Nephron progenitor cell (in vitro differentiated cells): ENCODE data around the gene VCP.

ENCODE experiments used
- DNase-seq: peaks from one replicate; pipeline ENCODE4 v3.0.0; 2021
- H3K27ac Mint-ChIP-seq: 2 replicates; pipeline ENCODE4 v1.8.0; 2021; ENCODE audit warnings: mild to moderate bottlenecking, moderate library complexity, mixed read lengths
- H3K27me3 Mint-ChIP-seq: 2 replicates; pipeline ENCODE4 v1.8.0; 2021; ENCODE audit warnings: mild to moderate bottlenecking, low read depth, mixed read lengths; ENCODE audit not compliant: poor library complexity
- H3K36me3 Mint-ChIP-seq: 2 replicates; pipeline ENCODE4 v1.8.0; 2021; ENCODE audit warnings: low read depth, mixed read lengths
- H3K4me1 Mint-ChIP-seq: 2 replicates; pipeline ENCODE4 v1.8.0; 2021; ENCODE audit warnings: mixed read lengths
- H3K4me3 Mint-ChIP-seq: 2 replicates; pipeline ENCODE4 v1.8.0; 2021; ENCODE audit warnings: mild to moderate bottlenecking, moderate library complexity, mixed read lengths
- H3K9me3 Mint-ChIP-seq: 2 replicates; pipeline ENCODE4 v1.8.0; 2021; ENCODE audit warnings: mild to moderate bottlenecking, moderate library complexity, mixed read lengths
- TF ChIP-seq, protein P1 (sequence below): fragments of 200-600 bp; sonication (generic); IDR thresholded peaks from 2 replicates; pipeline ENCODE4 v1.5.0; 2021; ENCODE audit warnings: antibody characterized with exemption

The VCP gene

DNA sequence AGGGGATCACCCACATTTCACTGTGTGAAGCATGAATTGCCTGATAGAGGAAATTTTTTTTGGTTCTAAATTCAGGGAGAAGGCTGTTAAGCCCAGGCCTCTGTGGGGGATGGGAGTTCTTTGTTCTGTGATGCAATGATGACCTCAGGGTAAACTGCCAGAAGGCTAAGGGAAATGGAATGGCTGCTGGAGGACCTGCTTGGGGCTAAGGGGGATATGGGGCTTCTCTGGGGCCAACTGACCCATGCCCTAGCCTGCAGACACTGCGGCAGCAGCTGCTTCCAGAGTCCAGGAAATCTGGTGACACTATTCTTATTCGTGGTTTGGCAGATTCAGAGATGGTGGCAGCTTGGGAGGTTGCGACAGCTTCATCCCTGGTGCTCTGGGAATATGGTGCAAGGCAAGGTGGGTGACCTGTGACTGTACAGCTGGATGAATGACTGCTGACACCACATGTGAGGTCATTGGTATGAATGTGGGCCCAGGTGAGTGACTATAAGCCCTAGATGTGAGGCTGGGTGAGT lies 30.3 kb downstream of the VCP start:
- TF ChIP-seq, protein P1, sequence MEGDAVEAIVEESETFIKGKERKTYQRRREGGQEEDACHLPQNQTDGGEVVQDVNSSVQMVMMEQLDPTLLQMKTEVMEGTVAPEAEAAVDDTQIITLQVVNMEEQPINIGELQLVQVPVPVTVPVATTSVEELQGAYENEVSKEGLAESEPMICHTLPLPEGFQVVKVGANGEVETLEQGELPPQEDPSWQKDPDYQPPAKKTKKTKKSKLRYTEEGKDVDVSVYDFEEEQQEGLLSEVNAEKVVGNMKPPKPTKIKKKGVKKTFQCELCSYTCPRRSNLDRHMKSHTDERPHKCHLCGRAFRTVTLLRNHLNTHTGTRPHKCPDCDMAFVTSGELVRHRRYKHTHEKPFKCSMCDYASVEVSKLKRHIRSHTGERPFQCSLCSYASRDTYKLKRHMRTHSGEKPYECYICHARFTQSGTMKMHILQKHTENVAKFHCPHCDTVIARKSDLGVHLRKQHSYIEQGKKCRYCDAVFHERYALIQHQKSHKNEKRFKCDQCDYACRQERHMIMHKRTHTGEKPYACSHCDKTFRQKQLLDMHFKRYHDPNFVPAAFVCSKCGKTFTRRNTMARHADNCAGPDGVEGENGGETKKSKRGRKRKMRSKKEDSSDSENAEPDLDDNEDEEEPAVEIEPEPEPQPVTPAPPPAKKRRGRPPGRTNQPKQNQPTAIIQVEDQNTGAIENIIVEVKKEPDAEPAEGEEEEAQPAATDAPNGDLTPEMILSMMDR, result no peak
- Mint-ChIP-seq H3K4me3 (no peak overlapping the region), H3K36me3 (peaks cover 42% of the 10 kb centered on the region), H3K27ac (peak overlapping the region; percentile 31), H3K9me3 (no peaks in the 10 kb centered on the region), H3K27me3 (no peaks in the 10 kb centered on the region), H3K4me1 (no peaks in the 10 kb centered on the region)
- DNase-seq, result no peak

DNA sequence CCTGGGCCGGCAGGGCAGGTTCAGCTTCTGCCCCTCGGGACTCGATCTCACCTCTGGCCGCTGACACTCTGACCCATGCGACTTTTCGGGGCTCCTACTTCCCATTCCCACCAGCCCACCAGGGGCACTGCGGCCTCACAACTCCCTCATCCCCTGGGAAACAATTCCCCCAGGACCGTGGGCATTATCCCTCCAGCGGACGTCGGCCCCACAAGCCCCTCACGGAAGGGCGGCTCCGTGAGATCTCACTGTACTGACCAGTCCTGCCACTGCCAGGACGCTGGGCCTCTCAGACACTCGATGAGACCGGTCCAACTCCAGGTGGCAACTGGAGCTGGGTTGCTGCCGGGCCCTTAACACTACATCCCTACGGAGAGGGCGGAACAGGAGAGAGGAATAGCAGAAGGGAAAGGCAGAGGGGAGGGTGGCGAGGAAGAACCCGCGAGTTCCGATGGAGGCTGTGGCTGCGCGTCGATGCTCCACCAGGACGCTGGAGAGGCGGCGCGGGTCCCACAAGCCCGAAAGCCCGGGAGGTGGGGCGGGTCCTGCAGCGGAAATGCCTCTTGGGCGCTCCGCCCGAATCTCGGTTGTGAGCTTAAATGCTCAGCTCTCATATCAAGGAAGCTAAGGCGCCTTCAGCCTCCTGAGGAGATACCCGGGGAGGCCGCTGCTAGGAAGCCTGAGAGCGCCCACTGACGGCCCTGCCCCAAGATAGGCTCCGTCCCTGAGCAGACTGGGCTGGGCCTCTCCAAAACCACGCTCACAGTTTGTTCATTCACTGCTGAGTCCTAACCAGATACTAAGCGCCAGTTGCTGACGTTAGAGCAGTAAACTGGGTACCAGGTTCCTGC lies 36.3 kb downstream of the VCP start:
- Mint-ChIP-seq H3K4me3 (no peak overlapping the region), H3K4me1 (no peaks in the 10 kb centered on the region), H3K9me3 (no peaks in the 10 kb centered on the region), H3K36me3 (peaks cover 46% of the 10 kb centered on the region), H3K27ac (no peak overlapping the region), H3K27me3 (peaks cover 5% of the 10 kb centered on the region)
- no peak for DNase-seq
- TF ChIP-seq, protein P1, result no peak

DNA sequence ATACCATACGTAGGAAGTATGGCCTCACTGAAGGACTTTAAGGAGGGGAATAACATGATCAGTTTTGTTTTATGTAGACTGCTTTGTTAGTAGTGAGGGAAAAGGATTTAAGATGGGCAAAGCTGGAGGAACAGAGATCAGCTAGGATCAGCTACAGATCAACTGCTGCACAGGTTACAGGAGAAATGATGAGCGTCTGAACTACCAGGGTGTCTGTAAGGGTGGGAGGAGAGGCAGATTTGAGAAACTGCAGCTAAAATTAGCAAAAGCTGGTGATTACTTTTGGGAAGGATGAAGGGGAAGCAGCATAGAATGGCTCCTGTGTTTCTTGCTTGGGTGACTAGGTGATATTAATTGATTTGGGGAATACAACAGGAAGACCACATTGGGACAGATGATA lies 39.3 kb downstream of the VCP start:
- no peak for DNase-seq
- H3K9me3 Mint-ChIP-seq, result peaks cover 9% of the 10 kb centered on the region
- H3K27me3 Mint-ChIP-seq, result peaks cover 5% of the 10 kb centered on the region
- no peak overlapping the region for H3K27ac Mint-ChIP-seq
- no peak overlapping the region for H3K4me3 Mint-ChIP-seq
- TF ChIP-seq, protein P1, result no peak
- peaks cover 10% of the 10 kb centered on the region for H3K4me1 Mint-ChIP-seq
- peaks cover 51% of the 10 kb centered on the region for H3K36me3 Mint-ChIP-seq

DNA sequence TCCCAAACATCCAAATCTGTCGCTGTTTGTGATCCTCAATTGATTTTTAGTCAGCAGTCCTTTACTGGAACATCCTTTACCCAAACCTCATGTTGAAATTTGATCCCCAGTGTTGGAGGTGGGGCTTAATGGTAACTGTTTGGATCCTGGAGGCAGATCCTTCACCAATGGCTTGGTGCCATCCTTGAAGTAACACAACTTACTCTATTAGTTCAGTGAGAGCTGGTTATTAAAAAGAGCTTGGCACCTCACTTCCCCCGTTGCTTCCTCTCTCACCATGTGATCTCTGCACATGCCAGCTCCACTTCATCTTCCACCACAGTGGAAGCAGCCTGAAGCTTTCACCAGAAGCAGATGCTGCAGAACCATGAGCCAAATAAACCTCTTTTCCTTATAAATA lies 42.6 kb downstream of the VCP start:
- Mint-ChIP-seq H3K4me3 (no peak overlapping the region), H3K27ac (no peak overlapping the region), H3K9me3 (peaks cover 14% of the 10 kb centered on the region), H3K27me3 (no peaks in the 10 kb centered on the region), H3K36me3 (peaks cover 38% of the 10 kb centered on the region), H3K4me1 (peaks cover 38% of the 10 kb centered on the region)
- no peak for DNase-seq
- TF ChIP-seq, protein P1, result no peak

DNA sequence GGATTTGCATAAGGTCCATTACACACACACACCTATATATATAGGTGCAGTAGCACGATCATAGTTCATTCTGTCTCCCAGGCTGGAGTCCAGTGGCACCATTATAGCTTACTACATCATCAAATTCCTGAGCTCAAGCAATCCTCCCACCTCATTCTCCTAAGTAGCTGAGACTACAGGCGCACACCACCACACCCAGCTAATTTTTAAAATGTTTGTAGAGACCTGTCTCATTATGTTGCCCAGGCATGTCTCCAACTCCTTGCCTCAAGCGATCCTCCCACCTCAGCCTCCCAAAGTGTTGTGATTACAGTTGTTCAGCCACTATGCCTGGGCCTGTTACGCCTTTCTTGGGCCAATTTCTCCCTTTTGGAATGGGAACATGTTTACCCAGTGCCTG lies 43.2 kb downstream of the VCP start:
- peaks cover 38% of the 10 kb centered on the region for H3K4me1 Mint-ChIP-seq
- DNase-seq, result no peak
- H3K36me3 Mint-ChIP-seq, result peaks cover 44% of the 10 kb centered on the region
- no peak overlapping the region for H3K4me3 Mint-ChIP-seq
- H3K27me3 Mint-ChIP-seq, result no peaks in the 10 kb centered on the region
- peaks cover 17% of the 10 kb centered on the region for H3K9me3 Mint-ChIP-seq
- H3K27ac Mint-ChIP-seq, result no peak overlapping the region
- TF ChIP-seq, protein P1, result no peak

DNA sequence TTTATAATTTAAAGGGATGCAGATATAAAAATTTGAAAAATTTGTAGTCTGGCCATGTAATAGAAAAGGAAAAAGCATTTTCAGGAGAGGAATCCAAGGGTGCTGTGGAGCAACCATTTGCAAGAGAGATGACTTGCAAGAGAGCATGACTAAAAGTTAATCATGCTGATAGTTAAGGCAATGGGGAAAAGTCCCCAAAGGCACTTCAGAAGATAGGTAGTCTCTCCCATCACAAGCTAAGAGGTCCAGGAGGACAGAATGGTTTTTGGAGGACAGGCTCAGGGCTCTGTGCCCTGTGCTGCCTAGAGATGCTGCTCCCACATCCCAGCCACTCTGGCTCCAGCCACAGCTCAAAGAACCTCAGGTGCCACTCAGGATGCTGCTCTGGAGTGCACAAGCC lies 44.1 kb downstream of the VCP start:
- no peak for DNase-seq
- Mint-ChIP-seq H3K36me3 (peaks cover 53% of the 10 kb centered on the region), H3K4me1 (peaks cover 42% of the 10 kb centered on the region), H3K9me3 (peaks cover 20% of the 10 kb centered on the region), H3K27ac (no peak overlapping the region), H3K27me3 (no peaks in the 10 kb centered on the region), H3K4me3 (no peak overlapping the region)
- TF ChIP-seq, protein P1, result no peak
